ENCODE results near the gene ATP8A2.

Gene ATP8A2

DNA sequence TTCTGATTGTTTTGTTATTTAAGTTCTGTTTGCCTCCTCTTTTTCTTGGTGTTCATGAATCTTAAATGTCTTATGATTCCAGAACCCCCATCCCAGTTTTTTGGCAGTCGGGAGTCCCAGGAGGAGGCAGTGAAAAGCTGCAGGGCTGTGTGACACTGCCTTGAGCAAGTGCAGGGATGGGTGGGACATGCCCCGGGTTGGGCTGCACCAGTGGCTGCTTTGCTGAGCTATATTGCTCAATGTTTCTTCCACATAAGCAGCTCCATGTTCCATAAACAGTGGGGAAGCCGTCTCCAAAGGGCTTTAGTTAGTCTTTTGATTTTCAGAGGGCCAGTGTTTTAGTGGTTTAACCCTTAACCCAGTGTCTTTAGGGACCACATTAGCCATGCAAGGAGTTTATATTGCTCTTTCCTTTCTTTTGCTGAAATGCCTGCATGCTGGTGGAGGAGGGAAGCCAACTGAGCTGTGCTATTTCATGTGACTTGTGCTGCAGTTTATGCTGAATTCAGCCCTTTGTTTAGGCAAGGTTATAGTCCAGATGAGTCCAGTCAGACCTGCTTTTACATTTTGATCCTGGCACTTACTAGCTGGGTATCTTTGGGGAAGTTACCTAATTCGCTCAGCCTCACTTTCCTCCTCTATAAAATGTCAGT, 13.1 kb downstream of the ATP8A2 start:
- Histone ChIP-seq H3K4me1 (ENCODE audit: control insufficient read depth in 1 of 2, insufficient read depth in 2 of 2, low read length in 2 of 2) (no peaks in the 10 kb centered on the region), H3K36me3 (ENCODE audit: control insufficient read depth in 1 of 2, insufficient read depth in 2 of 2, low read length in 2 of 2) (no peaks in the 10 kb centered on the region), H3K27ac (ENCODE audit: low read length) (no peak overlapping the region), H3K9me3 (ENCODE audit: control insufficient read depth in 1 of 2, low read length in 2 of 2) (no peaks in the 10 kb centered on the region), H3K27me3 (ENCODE audit: low read depth, low read length) (no peaks in the 10 kb centered on the region), H3K4me3 (ENCODE audit: low read depth in 1 of 2, low read length in 2 of 2) (no peak overlapping the region)

DNA sequence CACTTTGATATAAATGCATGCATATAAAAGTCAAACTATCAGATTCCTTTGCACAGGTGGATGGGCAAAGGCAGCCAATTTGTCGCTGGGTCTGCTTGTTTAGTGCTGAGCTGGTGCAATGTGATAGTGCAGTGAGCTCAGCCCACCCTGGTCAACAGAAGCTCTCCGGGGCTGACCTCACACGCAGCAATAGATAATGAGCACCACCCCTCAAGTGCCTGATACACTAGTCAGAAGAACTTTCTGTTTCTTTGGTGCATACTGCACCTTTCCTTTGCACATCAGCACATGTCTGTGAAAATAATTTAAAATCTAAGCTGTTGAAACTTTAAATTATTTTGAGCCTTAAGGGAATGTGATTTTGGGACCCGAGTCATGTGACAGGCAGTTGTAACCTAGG, 20.2 kb downstream of the ATP8A2 start:
- Histone ChIP-seq H3K27ac (ENCODE audit: low read length) (no peak overlapping the region), H3K4me1 (ENCODE audit: control insufficient read depth in 1 of 2, insufficient read depth in 2 of 2, low read length in 2 of 2) (no peaks in the 10 kb centered on the region), H3K27me3 (ENCODE audit: low read depth, low read length) (no peaks in the 10 kb centered on the region), H3K9me3 (ENCODE audit: control insufficient read depth in 1 of 2, low read length in 2 of 2) (no peaks in the 10 kb centered on the region), H3K4me3 (ENCODE audit: low read depth in 1 of 2, low read length in 2 of 2) (no peak overlapping the region), H3K36me3 (ENCODE audit: control insufficient read depth in 1 of 2, insufficient read depth in 2 of 2, low read length in 2 of 2) (no peaks in the 10 kb centered on the region)

DNA sequence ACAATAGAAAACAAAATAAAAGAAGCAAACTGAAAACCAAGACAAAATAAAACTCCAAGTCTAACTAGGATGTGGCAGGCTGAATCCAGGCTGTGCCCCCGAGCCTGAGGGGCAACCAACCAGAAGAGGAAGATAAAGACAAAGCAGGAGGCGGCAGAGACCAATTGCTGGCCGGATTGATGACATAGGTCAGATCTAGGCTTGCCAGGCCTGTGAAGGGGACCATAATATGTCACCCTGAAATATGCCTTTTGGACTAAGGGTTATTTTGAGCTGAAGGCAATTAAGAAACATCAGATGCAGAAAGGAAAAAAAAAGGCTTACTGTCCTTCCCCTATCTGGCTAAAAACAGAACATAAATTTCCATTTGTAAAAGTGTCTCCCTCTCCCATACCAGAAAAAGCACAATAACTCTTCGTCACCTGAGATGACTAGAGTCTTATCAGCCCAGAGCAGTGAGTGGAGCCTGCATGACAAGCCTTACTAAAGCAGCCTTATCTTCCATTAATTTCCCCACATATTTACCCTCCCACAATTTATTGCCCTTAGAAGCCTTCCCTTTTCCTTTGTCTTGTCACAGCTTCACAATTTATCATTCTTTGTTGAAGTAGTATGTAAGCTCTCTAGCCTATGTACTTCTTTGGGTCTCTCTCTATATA, 22.8 kb downstream of the ATP8A2 start:
- Histone ChIP-seq H3K27ac (ENCODE audit: low read length) (no peak overlapping the region), H3K9me3 (ENCODE audit: control insufficient read depth in 1 of 2, low read length in 2 of 2) (no peaks in the 10 kb centered on the region), H3K4me1 (ENCODE audit: control insufficient read depth in 1 of 2, insufficient read depth in 2 of 2, low read length in 2 of 2) (no peaks in the 10 kb centered on the region)

DNA sequence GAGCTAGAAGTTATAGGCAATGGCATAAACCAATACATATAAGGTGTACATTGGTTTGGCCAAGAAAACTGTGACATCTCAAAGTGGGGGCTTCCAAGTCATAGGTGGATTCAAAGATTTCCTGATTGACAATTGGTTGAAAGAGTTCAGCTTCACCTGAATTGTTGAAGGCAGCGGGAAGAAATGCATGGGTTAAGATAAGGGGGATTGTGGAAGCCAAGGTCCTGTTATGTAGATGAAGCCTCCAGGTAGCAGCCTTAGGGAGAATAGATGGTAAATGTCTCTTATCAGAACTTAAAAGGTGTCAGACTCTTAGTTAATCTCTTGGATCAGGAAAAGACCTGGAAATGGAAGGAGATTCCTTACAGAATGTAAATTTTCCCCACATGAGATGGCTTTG, 26.0 kb downstream of the ATP8A2 start:
- H3K27me3 ChIP-seq (ENCODE audit: low read depth, low read length), result no peaks in the 10 kb centered on the region
- no peaks in the 10 kb centered on the region for H3K9me3 ChIP-seq (ENCODE audit: control insufficient read depth in 1 of 2, low read length in 2 of 2)
- no peak overlapping the region for H3K4me3 ChIP-seq (ENCODE audit: low read depth in 1 of 2, low read length in 2 of 2)
- H3K27ac ChIP-seq (ENCODE audit: low read length), result no peak overlapping the region
- no peaks in the 10 kb centered on the region for H3K36me3 ChIP-seq (ENCODE audit: control insufficient read depth in 1 of 2, insufficient read depth in 2 of 2, low read length in 2 of 2)
- no peaks in the 10 kb centered on the region for H3K4me1 ChIP-seq (ENCODE audit: control insufficient read depth in 1 of 2, insufficient read depth in 2 of 2, low read length in 2 of 2)

More for the DNA sequence above, 22.8 kb downstream of the ATP8A2 start:
- Histone ChIP-seq H3K36me3 (ENCODE audit: control insufficient read depth in 1 of 2, insufficient read depth in 2 of 2, low read length in 2 of 2) (no peaks in the 10 kb centered on the region), H3K4me3 (ENCODE audit: low read depth in 1 of 2, low read length in 2 of 2) (no peak overlapping the region), H3K27me3 (ENCODE audit: low read depth, low read length) (no peaks in the 10 kb centered on the region)

DNA sequence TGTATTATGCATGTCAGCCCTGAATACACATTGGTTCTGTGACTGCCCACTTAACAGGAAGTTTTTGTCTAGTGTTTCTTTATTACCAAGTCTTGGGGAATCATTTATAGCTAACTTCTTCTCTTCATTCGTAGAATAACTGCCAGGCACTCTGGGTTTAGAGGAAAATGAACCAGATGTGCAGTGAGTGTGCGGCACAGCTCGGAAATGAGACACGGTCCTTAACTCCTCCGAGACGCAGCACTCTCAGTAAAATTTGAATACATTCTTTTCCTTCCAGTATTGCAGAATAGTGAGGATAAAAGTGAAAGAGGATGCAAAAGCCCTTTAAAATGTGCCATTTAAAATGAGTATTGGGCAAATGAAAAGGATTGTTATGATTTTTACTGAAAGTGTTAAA, 29.2 kb downstream of the ATP8A2 start:
- no peaks in the 10 kb centered on the region for H3K36me3 ChIP-seq (ENCODE audit: control insufficient read depth in 1 of 2, insufficient read depth in 2 of 2, low read length in 2 of 2)
- H3K4me3 ChIP-seq (ENCODE audit: low read depth in 1 of 2, low read length in 2 of 2), result no peak overlapping the region

DNA sequence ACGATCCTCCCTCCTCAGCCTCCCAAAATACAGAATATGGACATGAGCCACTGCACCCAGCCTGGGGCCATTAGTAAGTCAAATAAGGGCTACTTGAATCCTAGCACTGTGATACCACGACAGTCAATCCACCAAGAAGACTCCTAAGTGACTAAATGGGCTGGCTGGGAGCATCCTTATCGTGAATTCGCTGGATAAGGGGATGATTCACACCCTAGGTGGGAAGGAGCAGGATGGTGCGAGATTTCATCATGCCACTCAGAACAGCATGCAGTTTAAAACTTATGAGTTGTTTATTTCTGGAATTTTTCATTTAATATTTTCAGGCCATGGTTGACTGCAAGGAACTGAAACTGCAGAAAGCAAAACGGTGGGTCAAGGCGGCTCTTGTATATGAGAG, 30.2 kb downstream of the ATP8A2 start:
- H3K4me1 ChIP-seq (ENCODE audit: control insufficient read depth in 1 of 2, insufficient read depth in 2 of 2, low read length in 2 of 2), result no peaks in the 10 kb centered on the region
- H3K4me3 ChIP-seq (ENCODE audit: low read depth in 1 of 2, low read length in 2 of 2), result no peak overlapping the region
- no peaks in the 10 kb centered on the region for H3K27me3 ChIP-seq (ENCODE audit: low read depth, low read length)
- H3K36me3 ChIP-seq (ENCODE audit: control insufficient read depth in 1 of 2, insufficient read depth in 2 of 2, low read length in 2 of 2), result no peaks in the 10 kb centered on the region
- H3K27ac ChIP-seq (ENCODE audit: low read length), result no peak overlapping the region
- H3K9me3 ChIP-seq (ENCODE audit: control insufficient read depth in 1 of 2, low read length in 2 of 2), result no peaks in the 10 kb centered on the region

More for the DNA sequence above, 29.2 kb downstream of the ATP8A2 start:
- no peak overlapping the region for H3K27ac ChIP-seq (ENCODE audit: low read length)
- H3K4me1 ChIP-seq (ENCODE audit: control insufficient read depth in 1 of 2, insufficient read depth in 2 of 2, low read length in 2 of 2), result no peaks in the 10 kb centered on the region
- H3K27me3 ChIP-seq (ENCODE audit: low read depth, low read length), result no peaks in the 10 kb centered on the region
- H3K9me3 ChIP-seq (ENCODE audit: control insufficient read depth in 1 of 2, low read length in 2 of 2), result no peaks in the 10 kb centered on the region

DNA sequence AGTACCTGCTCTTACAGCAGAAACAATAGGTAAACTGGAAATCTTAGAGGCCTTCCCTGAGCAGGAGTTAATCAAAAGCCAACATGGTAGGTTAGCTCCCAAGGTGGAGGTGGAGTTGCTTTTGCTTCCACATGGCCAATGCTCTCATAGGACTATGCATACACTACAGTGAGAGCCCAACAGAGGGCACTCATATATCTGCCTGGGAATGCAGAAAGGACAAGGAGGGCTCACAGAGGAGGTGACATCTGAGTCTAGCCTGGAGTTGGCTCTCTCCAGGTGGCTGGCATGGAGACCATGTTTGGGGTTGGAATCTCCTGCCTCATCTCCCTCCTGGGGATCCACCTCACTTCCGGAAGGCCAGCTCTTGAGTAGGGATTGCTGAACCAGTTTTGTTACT, 34.6 kb downstream of the ATP8A2 start:
- Histone ChIP-seq H3K4me1 (ENCODE audit: control insufficient read depth in 1 of 2, insufficient read depth in 2 of 2, low read length in 2 of 2) (peaks cover 0 to 3% of the 10 kb centered on the region in 2 donors), H3K27me3 (ENCODE audit: low read depth, low read length) (no peaks in the 10 kb centered on the region), H3K27ac (ENCODE audit: low read length) (no peak overlapping the region), H3K36me3 (ENCODE audit: control insufficient read depth in 1 of 2, insufficient read depth in 2 of 2, low read length in 2 of 2) (no peaks in the 10 kb centered on the region), H3K9me3 (ENCODE audit: control insufficient read depth in 1 of 2, low read length in 2 of 2) (peaks cover 0 to 3% of the 10 kb centered on the region in 2 donors), H3K4me3 (ENCODE audit: low read depth in 1 of 2, low read length in 2 of 2) (no peak overlapping the region)

DNA sequence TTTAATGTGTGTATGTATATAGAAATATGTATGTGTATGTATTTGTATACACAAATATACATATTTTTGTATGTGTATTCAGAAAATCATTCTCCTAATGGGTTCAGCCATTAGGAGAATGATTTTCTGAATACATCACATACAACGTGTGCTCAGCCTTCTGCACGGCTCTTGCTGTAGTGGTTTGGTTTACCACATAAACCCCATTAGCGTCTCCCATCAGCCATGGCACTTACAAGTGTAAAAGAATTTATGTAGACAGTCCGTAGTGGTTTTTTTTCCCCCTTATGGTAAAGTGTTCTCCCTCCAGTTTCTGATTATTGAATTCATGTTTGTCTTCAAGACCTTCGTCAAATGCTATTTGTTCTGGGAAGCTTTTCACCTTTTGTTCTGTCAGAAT, 38.2 kb downstream of the ATP8A2 start:
- Histone ChIP-seq H3K4me3 (ENCODE audit: low read depth in 1 of 2, low read length in 2 of 2) (no peak overlapping the region), H3K9me3 (ENCODE audit: control insufficient read depth in 1 of 2, low read length in 2 of 2) (peaks cover 0 to 3% of the 10 kb centered on the region in 2 donors), H3K4me1 (ENCODE audit: control insufficient read depth in 1 of 2, insufficient read depth in 2 of 2, low read length in 2 of 2) (peaks cover 0 to 3% of the 10 kb centered on the region in 2 donors), H3K36me3 (ENCODE audit: control insufficient read depth in 1 of 2, insufficient read depth in 2 of 2, low read length in 2 of 2) (no peaks in the 10 kb centered on the region), H3K27me3 (ENCODE audit: low read depth, low read length) (no peaks in the 10 kb centered on the region), H3K27ac (ENCODE audit: low read length) (no peak overlapping the region)

DNA sequence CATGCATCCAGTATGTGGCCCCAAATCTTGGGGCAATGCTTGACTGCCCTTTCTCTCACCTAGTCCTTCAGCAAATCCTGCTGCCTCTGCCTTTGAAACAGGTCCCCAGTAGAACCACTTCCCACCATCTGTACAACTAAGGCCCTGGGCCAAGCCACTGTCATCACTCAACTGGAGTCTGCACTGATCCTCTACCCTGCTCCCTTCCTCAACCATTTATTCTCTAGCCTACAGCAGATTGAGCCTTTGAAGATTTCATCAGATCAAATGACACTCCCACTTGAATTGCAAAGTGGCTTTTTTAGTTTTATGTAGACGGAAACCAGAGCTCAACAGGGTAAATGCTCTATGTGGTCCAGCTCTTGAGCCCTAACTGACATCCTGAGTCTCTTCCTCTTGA, 43.5 kb downstream of the ATP8A2 start:
- Histone ChIP-seq H3K36me3 (ENCODE audit: control insufficient read depth in 1 of 2, insufficient read depth in 2 of 2, low read length in 2 of 2) (no peaks in the 10 kb centered on the region), H3K27ac (ENCODE audit: low read length) (no peak overlapping the region), H3K9me3 (ENCODE audit: control insufficient read depth in 1 of 2, low read length in 2 of 2) (peaks cover 0 to 3% of the 10 kb centered on the region in 2 donors), H3K27me3 (ENCODE audit: low read depth, low read length) (no peaks in the 10 kb centered on the region), H3K4me3 (ENCODE audit: low read depth in 1 of 2, low read length in 2 of 2) (no peak overlapping the region), H3K4me1 (ENCODE audit: control insufficient read depth in 1 of 2, insufficient read depth in 2 of 2, low read length in 2 of 2) (peaks cover 0 to 3% of the 10 kb centered on the region in 2 donors)

DNA sequence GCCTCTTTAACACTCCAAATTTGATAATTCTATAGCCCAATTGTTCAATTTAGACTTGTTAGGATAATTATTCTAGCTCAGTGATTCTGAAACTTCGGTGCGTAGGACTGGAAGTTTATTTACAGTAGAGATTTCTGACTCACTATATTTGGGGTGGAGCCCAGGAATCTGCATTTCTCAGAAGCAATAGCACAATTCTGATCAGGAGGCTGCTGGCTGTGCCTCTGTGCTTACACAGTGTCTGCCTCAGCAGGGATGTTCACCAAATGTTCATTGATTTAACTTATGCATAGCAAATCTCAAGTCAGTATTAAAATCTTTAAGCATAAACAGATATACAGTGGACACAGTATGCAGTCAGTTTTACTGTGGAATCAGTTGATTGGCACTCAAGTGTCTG, 45.8 kb downstream of the ATP8A2 start:
- Histone ChIP-seq H3K27ac (ENCODE audit: low read length) (no peak overlapping the region), H3K4me1 (ENCODE audit: control insufficient read depth in 1 of 2, insufficient read depth in 2 of 2, low read length in 2 of 2) (no peaks in the 10 kb centered on the region), H3K9me3 (ENCODE audit: control insufficient read depth in 1 of 2, low read length in 2 of 2) (no peaks in the 10 kb centered on the region), H3K4me3 (ENCODE audit: low read depth in 1 of 2, low read length in 2 of 2) (no peak overlapping the region), H3K27me3 (ENCODE audit: low read depth, low read length) (no peaks in the 10 kb centered on the region), H3K36me3 (ENCODE audit: control insufficient read depth in 1 of 2, insufficient read depth in 2 of 2, low read length in 2 of 2) (no peaks in the 10 kb centered on the region)

DNA sequence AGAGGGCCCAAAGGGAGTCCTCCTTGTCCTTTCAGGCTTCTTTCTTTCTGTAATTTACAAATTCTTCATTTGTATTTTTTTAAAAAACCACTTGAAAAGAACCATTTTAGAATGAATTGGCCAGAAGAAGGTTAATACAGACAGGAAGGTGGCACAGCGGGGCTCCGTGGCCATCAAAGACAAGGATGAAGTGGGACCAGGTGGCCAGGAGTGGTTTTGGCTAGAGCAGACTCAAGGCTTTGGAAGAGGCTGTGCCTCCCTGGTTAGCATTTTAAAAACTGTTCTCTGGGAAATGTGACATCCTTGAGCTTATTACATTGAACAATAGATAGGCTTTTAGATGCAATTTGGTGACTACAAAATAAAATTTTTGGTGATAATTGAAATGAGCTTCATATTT, 48.4 kb downstream of the ATP8A2 start:
- H3K27me3 ChIP-seq (ENCODE audit: low read depth, low read length), result no peaks in the 10 kb centered on the region
- no peaks in the 10 kb centered on the region for H3K9me3 ChIP-seq (ENCODE audit: control insufficient read depth in 1 of 2, low read length in 2 of 2)
- no peaks in the 10 kb centered on the region for H3K36me3 ChIP-seq (ENCODE audit: control insufficient read depth in 1 of 2, insufficient read depth in 2 of 2, low read length in 2 of 2)
- H3K4me3 ChIP-seq (ENCODE audit: low read depth in 1 of 2, low read length in 2 of 2), result no peak overlapping the region
- H3K27ac ChIP-seq (ENCODE audit: low read length), result no peak overlapping the region
- no peaks in the 10 kb centered on the region for H3K4me1 ChIP-seq (ENCODE audit: control insufficient read depth in 1 of 2, insufficient read depth in 2 of 2, low read length in 2 of 2)

DNA sequence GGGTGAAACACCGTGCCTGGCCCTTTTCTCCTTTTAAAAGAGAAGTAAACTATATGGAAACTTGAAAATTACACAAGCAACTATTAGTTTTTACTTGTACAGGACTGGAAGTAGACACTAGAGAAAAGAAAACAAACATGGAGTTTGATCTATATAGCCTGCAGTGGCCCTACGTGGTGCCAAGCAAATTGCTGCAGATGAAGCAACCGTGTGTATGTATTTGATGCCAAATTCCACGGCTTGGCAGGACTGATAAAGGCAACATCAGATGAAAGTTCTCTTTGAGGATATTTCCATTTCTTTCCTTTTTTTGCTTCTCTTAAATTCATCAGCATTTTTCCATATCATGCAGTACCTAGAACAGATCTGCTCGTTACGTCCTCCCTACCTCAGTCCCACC, 49.8 kb downstream of the ATP8A2 start:
- Histone ChIP-seq H3K9me3 (ENCODE audit: control insufficient read depth in 1 of 2, low read length in 2 of 2) (no peaks in the 10 kb centered on the region), H3K36me3 (ENCODE audit: control insufficient read depth in 1 of 2, insufficient read depth in 2 of 2, low read length in 2 of 2) (no peaks in the 10 kb centered on the region), H3K27ac (ENCODE audit: low read length) (no peak overlapping the region), H3K4me1 (ENCODE audit: control insufficient read depth in 1 of 2, insufficient read depth in 2 of 2, low read length in 2 of 2) (no peaks in the 10 kb centered on the region), H3K4me3 (ENCODE audit: low read depth in 1 of 2, low read length in 2 of 2) (no peak overlapping the region), H3K27me3 (ENCODE audit: low read depth, low read length) (no peaks in the 10 kb centered on the region)

Measured in muscle layer of duodenum (tissue), 2 donors.